K562 (cell line): ENCODE data around the gene TXNRD1. TPM values are rescaled to one million over a fixed set of nuclear protein-coding genes. Genes with fewer than 3 reads are reported as not detected.

Experiments used
- ATAC-seq: fragments of 200-7000 bp; cut with Tn5 transposase; 3 replicates; pipeline ENCODE4 v1.9.1; 2020; ENCODE audit warnings: moderate library complexity
- BruUV-seq: library from RNA; stranded (reverse); fragments of 400-500 nt; replicated peaks from 2 replicates; lab custom pipeline; 2021; lab: Mats Ljungman, UMichigan
- CTCF ChIA-PET: fragments of 300-600 bp; formaldehyde crosslinking; extraction: SDS; loops from one replicate; lab custom pipeline; 2021; ENCODE audit warnings: low intra/inter-chr PET ratio; lab: Yijun Ruan, JAX
- POLR2A ChIA-PET: fragments of 300-600, 350-650 bp; sonication (Branson Sonifier 250); formaldehyde crosslinking; extraction: SDS; loops from one replicate; lab custom pipeline; 2021; ENCODE audit warnings: antibody characterized with exemption, inconsistent platforms; lab: Yijun Ruan, JAX
- DNase-seq, 4 experiments: peaks; one replicate each; pipeline versions ENCODE4 v3.0.0 to v3.0.0-alpha.2; 2011 to 2018; ENCODE audit warnings: low spot score in 3 of 4, mixed read lengths in 3 of 4; ENCODE audit errors: extremely low read depth in 1 of 4
- FAIRE-seq: peaks from 2 replicates; lab custom pipeline; 2011; peaks lifted over from hg19 to GRCh38; lab: Jason Lieb, UNC
- H2AFZ ChIP-seq: 2 replicates; pipeline ENCODE4 v1.6.0; 2011; ENCODE audit warnings: low read depth, low read length, control low read depth, inconsistent platforms
- H3K27ac ChIP-seq: fragments of 200-600 bp; 3 replicates; pipeline ENCODE4 v1.8.0; 2011; ENCODE audit warnings: low read depth, mild to moderate bottlenecking, control low read depth, inconsistent platforms, low read length, moderate library complexity, mixed read lengths; ENCODE audit errors: extremely low read depth
- H3K27me3 ChIP-seq, 2 experiments: fragments of 300-600 bp in 1 of 2; 2 replicates in 1 of 2; 3 replicates in 1 of 2; pipeline versions ENCODE4 v1.6.0 to v1.8.0; 2011; ENCODE audit warnings: inconsistent platforms in 2 of 2, low read length in 2 of 2, mild to moderate bottlenecking in 1 of 2, mixed read lengths in 1 of 2, moderate library complexity in 1 of 2; ENCODE audit not compliant: control insufficient read depth in 2 of 2, insufficient read depth in 2 of 2
- H3K36me3 ChIP-seq: fragments of 300-600 bp; 3 replicates; pipeline ENCODE4 v1.8.0; 2011; ENCODE audit warnings: mild to moderate bottlenecking, low read length, inconsistent platforms; ENCODE audit not compliant: control insufficient read depth, insufficient read depth
- H3K4me1 ChIP-seq, 2 experiments: fragments of 200-600 bp in 1 of 2; replicated peaks in 1 of 2; 2 replicates in 1 of 2; 3 replicates in 1 of 2; pipeline versions ENCODE4 v1.5.1 to v1.8.0; 2011; ENCODE audit warnings: inconsistent platforms in 2 of 2, low read length in 2 of 2, mild to moderate bottlenecking in 1 of 2, mixed read lengths in 1 of 2, moderate library complexity in 1 of 2; ENCODE audit not compliant: control insufficient read depth in 2 of 2, insufficient read depth in 2 of 2
- H3K4me2 ChIP-seq: 2 replicates; pipeline ENCODE4 v1.6.1; 2011; ENCODE audit warnings: low read length, control low read depth, inconsistent platforms, mixed read lengths; ENCODE audit not compliant: insufficient read depth
- H3K4me3 ChIP-seq: fragments of 200-600 bp; sonication (generic), shearing (Covaris generic); 2 replicates; pipeline ENCODE4 v1.5.1; 2016; ENCODE audit warnings: control low read depth, inconsistent platforms
- H3K79me2 ChIP-seq: fragments of 200-600 bp; 3 replicates; pipeline ENCODE4 v1.8.0; 2011; ENCODE audit warnings: low read length, inconsistent platforms; ENCODE audit not compliant: control insufficient read depth, insufficient read depth
- H3K9ac ChIP-seq, 2 experiments: 2 replicates each; pipeline versions ENCODE4 v1.6.0 to v1.6.1; 2011; ENCODE audit warnings: low read depth in 2 of 2, low read length in 2 of 2, control low read depth in 1 of 2, inconsistent platforms in 1 of 2, mild to moderate bottlenecking in 1 of 2, mixed read lengths in 1 of 2; ENCODE audit not compliant: insufficient read depth in 1 of 2
- H3K9me1 ChIP-seq: one replicate; pipeline ENCODE4 v1.6.0; 2011; ENCODE audit warnings: inconsistent platforms, mild to moderate bottlenecking, low read length, moderate library complexity; ENCODE audit not compliant: control insufficient read depth, insufficient read depth
- H3K9me3 ChIP-seq: replicated peaks from 2 replicates; pipeline ENCODE4 v1.5.1; 2011; ENCODE audit warnings: low read depth, low read length, inconsistent platforms; ENCODE audit not compliant: control insufficient read depth, insufficient read depth
- H4K20me1 ChIP-seq: replicated peaks from 2 replicates; pipeline ENCODE4 v1.6.1; 2011; ENCODE audit warnings: low read length, inconsistent platforms, mixed read lengths; ENCODE audit not compliant: control insufficient read depth, insufficient read depth
- PKNOX1 ChIP-seq: fragments of 450-650 bp; IDR thresholded peaks from 2 replicates; pipeline ENCODE4 v1.6.1; 2016
- ZNF311 ChIP-seq: fragments of 250-450 bp; sonication (Bioruptor Pico); IDR thresholded peaks from 2 replicates; pipeline ENCODE4 v1.4.0; 2020; ENCODE audit warnings: mild to moderate bottlenecking, moderate library complexity
- WGBS: fragments of 100-300 bp; shearing (Covaris generic); methylation state at CpG from one replicate; pipeline ENCODE4 v1.1.6; 2016; ENCODE audit warnings: low coverage, mixed read lengths; ENCODE audit not compliant: insufficient coverage; ENCODE audit errors: missing lambda C conversion rate; 5-methylcytosine and 5-hydroxymethylcytosine counted together
- in situ Hi-C: fragments of 300-500 bp; cut with MboI; formaldehyde crosslinking; loops from 4 replicates; pipeline ENCODE4 v1.15.0; 2018; ENCODE audit warnings: inconsistent platforms, mixed read lengths
- intact Hi-C: fragments of 100-400 bp; cut with micrococcal nuclease; formaldehyde crosslinking; loops from 2 replicates; pipeline ENCODE4 v1.14.2; 2022
- polyA plus RNA-seq, 8 experiments: library from polyadenylated mRNA; depleted of rRNA in 4 of 8; stranded (reverse) in 5 of 8; unstranded in 3 of 8; fragments of >200 nt; fragmentation: Nextera tagmentation in 2 of 8; fragmentation: Illumina TruSeq in 1 of 8; extraction: Ambion mirVana in 2 of 8; extraction: Trizol in 1 of 8; gene quantifications; 2 replicates each; pipeline versions ENCODE4 v1.2.1 to v1.2.3, GENCODE V29; 2011 to 2014; ENCODE audit warnings: inconsistent platforms in 1 of 8, missing spikeins in 1 of 8
- total RNA-seq, 7 experiments: library from RNA; depleted of rRNA in 6 of 7; stranded (reverse); fragments of >200 nt in 6 of 7; fragmentation: Illumina TruSeq in 2 of 7; extraction: Trizol in 2 of 7; gene quantifications; 2 replicates each; pipeline versions ENCODE4 v1.2.1 to v1.2.3, GENCODE V29; 2011 to 2021; ENCODE audit warnings: low replicate concordance in 1 of 7

The TXNRD1 gene
- total and polyA plus RNA-seq, 9 of the 15 experiments (the other 6 are each of a cell fraction or from before 2014, with no cell fraction given): 107 to 189 (median 146) TPM

DNA sequence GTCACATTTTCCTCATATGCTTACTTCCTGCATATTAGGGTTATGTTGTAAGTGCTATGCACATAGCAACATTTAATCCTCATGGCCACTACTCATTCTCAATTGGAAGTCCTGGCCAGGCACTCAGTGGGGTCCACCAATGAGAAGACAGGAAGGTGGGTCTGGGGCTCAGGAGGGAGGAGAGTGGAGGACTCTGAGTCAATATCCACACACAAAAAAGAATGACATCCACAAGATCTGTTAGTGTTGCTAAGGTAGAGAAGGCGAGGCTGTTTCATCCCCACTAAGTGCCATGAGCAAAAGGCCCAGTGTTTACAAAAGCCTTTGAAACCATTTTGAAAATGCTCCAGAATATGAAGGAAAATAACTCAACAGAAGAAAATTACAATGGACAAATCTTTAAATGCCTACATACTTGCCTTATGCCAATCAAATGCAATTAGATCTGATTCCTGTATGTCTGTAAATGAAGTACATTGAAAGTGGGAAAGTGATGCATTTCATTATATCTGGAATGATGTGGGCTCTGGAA lies 141.9 kb downstream of the TXNRD1 start:
- ATAC-seq (peak; percentile 45), DNase-seq (peak in 1 of 4 experiments; percentile 40), FAIRE-seq (no peak)
- Histone ChIP-seq H2AFZ (no peak overlapping the region), H3K27ac (no peak overlapping the region), H3K27me3 (no peaks in the 10 kb centered on the region; a peak in 1 of 5 replicates), H3K9me1 (no peaks in the 10 kb centered on the region), H3K9me3 (no peaks in the 10 kb centered on the region), H3K4me3 (no peak overlapping the region), H3K4me1 (no peaks in the 10 kb centered on the region; a peak in 1 of 5 replicates), H4K20me1 (no peaks in the 10 kb centered on the region), H3K9ac (no peak overlapping the region), H3K36me3 (peaks cover 12% of the 10 kb centered on the region; the same call in 1 of the 3 replicates), H3K79me2 (no peaks in the 10 kb centered on the region), H3K4me2 (no peak overlapping the region)
- 46% methylated on average over 1 of the region's 1 CpG for WGBS
- intact Hi-C loops (loop anchor here (5.0 to 10.0 kb wide), 2 partner anchors 303 to 475 kb away; partner anchors contain the start of gene GLT8D2), in situ Hi-C loops (loop anchor here (10.0 to 25.0 kb wide), 2 partner anchors 463 to 1030 kb away; no protein-coding TSS in a partner anchor)
- TF ChIP-seq ZNF311: no peak
- TF ChIP-seq PKNOX1: peak; percentile 23; the same call in 1 of the 2 replicates
- ChIA-PET POLR2A (no interaction called here), CTCF (interaction anchor here (0.6 to 1.9 kb wide), 5 partner anchors 142 to 179 kb away, joined by 3 to 17 read pairs (median 6); partner anchors contain the start of gene TXNRD1)
- BruUV-seq: no TSS peak
